HepG2 (cell line): ENCODE results near the gene MRPL54. TPM values are rescaled to one million over a fixed set of nuclear protein-coding genes. Genes with fewer than 3 reads are reported as not detected.
A peak's percentile ranks its signal among the peaks of the same experiment; 100 is the strongest.

Experiments
- ATAC-seq: fragments of 200-7000 bp; cut with Tn5 transposase; 3 replicates; pipeline ENCODE4 v1.9.1; 2020; ENCODE audit warnings: mild to moderate bottlenecking, moderate library complexity
- BruUV-seq: library from RNA; stranded (reverse); fragments of 400-500 nt; replicated peaks from 2 replicates; lab custom pipeline; 2021; lab: Mats Ljungman, UMichigan
- CTCF ChIA-PET: fragments of 300-600 bp; formaldehyde crosslinking; extraction: SDS; loops from one replicate; lab custom pipeline; 2021; ENCODE audit warnings: low total read pairs, inconsistent platforms, low intra/inter-chr PET ratio; lab: Yijun Ruan, JAX
- POLR2A ChIA-PET: fragments of 350-600 bp; sonication (Branson Sonifier 250); formaldehyde crosslinking; loops from one replicate; lab custom pipeline; 2020; ENCODE audit warnings: antibody characterized with exemption, inconsistent platforms; lab: Yijun Ruan, JAX
- DNase-seq: peaks from one replicate; pipeline ENCODE4 v3.0.0-alpha.2; 2015; ENCODE audit warnings: low spot score
- FAIRE-seq: peaks from 3 replicates; lab custom pipeline; 2011; peaks lifted over from hg19 to GRCh38; lab: Jason Lieb, UNC
- H2AFZ ChIP-seq: one replicate; pipeline ENCODE4 v1.6.1; 2011; ENCODE audit warnings: low read length, inconsistent platforms
- H3K27ac ChIP-seq: fragments of 300-600 bp; 3 replicates; pipeline ENCODE4 v1.8.0; 2011; ENCODE audit warnings: mixed run types, mild to moderate bottlenecking, mixed read lengths, low read length, inconsistent platforms; ENCODE audit not compliant: insufficient read depth; ENCODE audit errors: extremely low read length
- H3K27me3 ChIP-seq, 2 experiments: fragments of 200-600 bp in 1 of 2; 2 replicates in 1 of 2; 3 replicates in 1 of 2; pipeline versions ENCODE4 v1.6.0 to v1.8.0; 2011; ENCODE audit warnings: low read length in 2 of 2, mild to moderate bottlenecking in 2 of 2, moderate library complexity in 2 of 2, inconsistent platforms in 1 of 2; ENCODE audit not compliant: insufficient read depth in 2 of 2, control insufficient read depth in 1 of 2
- H3K36me3 ChIP-seq, 2 experiments: fragments of 200-600 bp in 1 of 2; replicated peaks in 1 of 2; 2 replicates in 1 of 2; 3 replicates in 1 of 2; pipeline versions ENCODE4 v1.5.1 to v1.8.0; 2011; ENCODE audit warnings: low read length in 2 of 2, inconsistent platforms in 1 of 2; ENCODE audit not compliant: insufficient read depth in 2 of 2, control insufficient read depth in 1 of 2
- H3K4me1 ChIP-seq: 2 replicates; pipeline ENCODE4 v1.5.1; 2012; ENCODE audit warnings: low read length, inconsistent platforms; ENCODE audit not compliant: insufficient read depth
- H3K4me2 ChIP-seq: 2 replicates; pipeline ENCODE4 v1.6.0; 2011; ENCODE audit warnings: low read depth, low read length, inconsistent platforms
- H3K4me3 ChIP-seq, 3 experiments: fragments of 200-600 bp in 1 of 3; sonication (generic), shearing (Covaris generic) in 1 of 3; replicated peaks in 1 of 3; 2 replicates each; pipeline ENCODE4 v1.5.1; 2011 to 2016; ENCODE audit warnings: low read length in 3 of 3, inconsistent platforms in 2 of 3, low read depth in 2 of 3, mild to moderate bottlenecking in 2 of 3, control low read depth in 1 of 3, mixed read lengths in 1 of 3; ENCODE audit not compliant: insufficient read depth in 1 of 3
- H3K79me2 ChIP-seq: one replicate; pipeline ENCODE4 v1.6.1; 2011; ENCODE audit warnings: low read length, inconsistent platforms; ENCODE audit not compliant: insufficient read depth
- H3K9ac ChIP-seq: 2 replicates; pipeline ENCODE4 v1.6.0; 2011; ENCODE audit warnings: mild to moderate bottlenecking, low read depth, low read length, inconsistent platforms; ENCODE audit not compliant: insufficient read depth
- H3K9me3 ChIP-seq: 2 replicates; pipeline ENCODE4 v1.5.1; 2012; ENCODE audit warnings: mild to moderate bottlenecking, low read length
- H4K20me1 ChIP-seq: 2 replicates; pipeline ENCODE4 v1.6.0; 2011; ENCODE audit warnings: inconsistent platforms, mild to moderate bottlenecking, low read length, moderate library complexity; ENCODE audit not compliant: insufficient read depth
- FOSL2 ChIP-seq: sonication (generic); formaldehyde crosslinking; IDR thresholded peaks from 2 replicates; pipeline ENCODE4 v1.4.0; 2020; ENCODE audit warnings: missing genetic modification reagents
- GATAD2A ChIP-seq: IDR thresholded peaks from 2 replicates; pipeline ENCODE4 v1.6.1; 2016
- HES4 ChIP-seq: sonication (generic); formaldehyde crosslinking; IDR thresholded peaks from 2 replicates; pipeline ENCODE4 v1.9.0; 2021; ENCODE audit warnings: mild to moderate bottlenecking, missing genetic modification reagents, borderline replicate concordance
- MAZ ChIP-seq, 2 experiments: sonication (generic) in 1 of 2; formaldehyde crosslinking in 1 of 2; IDR thresholded peaks; 2 replicates each; pipeline versions ENCODE4 v1.5.0 to v1.6.1; 2012 to 2020; ENCODE audit warnings: low read depth in 2 of 2, mild to moderate bottlenecking in 2 of 2, borderline replicate concordance in 1 of 2, improper control_type of control experiment in 1 of 2, low read length in 1 of 2, missing genetic modification reagents in 1 of 2, moderate library complexity in 1 of 2
- NCOR1 ChIP-seq: fragments of 200-600 bp; sonication (generic); IDR thresholded peaks from 2 replicates; pipeline ENCODE4 v1.7.0; 2017; ENCODE audit warnings: antibody characterized with exemption, low read length, borderline replicate concordance
- NONO ChIP-seq, 2 experiments: fragments of 450-650 bp in 1 of 2; sonication (generic) in 1 of 2; formaldehyde crosslinking in 1 of 2; IDR thresholded peaks in 1 of 2; conservative IDR thresholded peaks in 1 of 2; 2 replicates each; pipeline versions ENCODE4 v1.6.1 to v1.8.0; 2017 to 2022; ENCODE audit warnings: mild to moderate bottlenecking in 1 of 2, missing genetic modification reagents in 1 of 2, moderate library complexity in 1 of 2
- NPAS2 ChIP-seq: sonication (generic); formaldehyde crosslinking; IDR thresholded peaks from 2 replicates; pipeline ENCODE4 v1.8.0; 2022; ENCODE audit warnings: mild to moderate bottlenecking, missing genetic modification reagents, borderline replicate concordance
- PHF20 ChIP-seq: sonication (generic); formaldehyde crosslinking; IDR thresholded peaks from 2 replicates; pipeline ENCODE4 v1.5.0; 2020; ENCODE audit warnings: mild to moderate bottlenecking, missing genetic modification reagents
- REPIN1 ChIP-seq: sonication (generic); formaldehyde crosslinking; IDR thresholded peaks from 2 replicates; pipeline ENCODE4 v1.8.0; 2022; ENCODE audit warnings: missing genetic modification reagents, low read depth, mild to moderate bottlenecking, borderline replicate concordance
- SMAD9 ChIP-seq: sonication (generic); formaldehyde crosslinking; IDR thresholded peaks from 2 replicates; pipeline ENCODE4 v1.5.1; 2020; ENCODE audit warnings: mild to moderate bottlenecking, missing genetic modification reagents
- SNAPC4 ChIP-seq: sonication (generic); formaldehyde crosslinking; IDR thresholded peaks from 2 replicates; pipeline ENCODE4 v1.4.0; 2020; ENCODE audit warnings: mild to moderate bottlenecking, missing genetic modification reagents
- SRY ChIP-seq: sonication (generic); formaldehyde crosslinking; IDR thresholded peaks from 2 replicates; pipeline ENCODE4 v1.8.0; 2022; ENCODE audit warnings: mild to moderate bottlenecking, missing genetic modification reagents
- TBX3 ChIP-seq: fragments of 450-650 bp; IDR thresholded peaks from 2 replicates; pipeline ENCODE4 v1.6.1; 2017; ENCODE audit warnings: antibody characterized with exemption, mild to moderate bottlenecking, inconsistent platforms, borderline replicate concordance
- YY1 ChIP-seq: IDR thresholded peaks from 2 replicates; pipeline ENCODE4 v1.6.1; 2011; ENCODE audit warnings: low read length, low read depth, moderate library complexity, mild to moderate bottlenecking; ENCODE audit not compliant: insufficient read depth, insufficient replicate concordance
- ZNF225 ChIP-seq: sonication (generic); formaldehyde crosslinking; IDR thresholded peaks from 2 replicates; pipeline ENCODE4 v1.4.0; 2020; ENCODE audit warnings: mild to moderate bottlenecking, missing genetic modification reagents
- ZNF329 ChIP-seq: sonication (generic); formaldehyde crosslinking; IDR thresholded peaks from 2 replicates; pipeline ENCODE4 v1.9.0; 2021; ENCODE audit warnings: low read depth, mild to moderate bottlenecking, missing genetic modification reagents
- ZNF44 ChIP-seq: sonication (generic); formaldehyde crosslinking; IDR thresholded peaks from 2 replicates; pipeline ENCODE4 v1.5.1; 2020; ENCODE audit warnings: mild to moderate bottlenecking, missing genetic modification reagents
- ZNF792 ChIP-seq: IDR thresholded peaks from 2 replicates; pipeline ENCODE4 v1.6.1; 2016
- WGBS: methylation state at CpG from one replicate; pipeline ENCODE4 v1.1.6; 2017; ENCODE audit warnings: low lambda C conversion rate; 5-methylcytosine and 5-hydroxymethylcytosine counted together
- in situ Hi-C: cut with HindIII; loops from 2 replicates; pipeline ENCODE4 v1.10.0; 2017; ENCODE audit warnings: low pct_unique_long_range_greater_than_20kb; ENCODE audit not compliant: extremely low pct_ligation_motif_present
- intact Hi-C: fragments of 100-400 bp; cut with micrococcal nuclease; formaldehyde crosslinking; loops from one replicate; pipeline ENCODE4 v1.10.0; 2022; ENCODE audit not compliant: unreplicated experiment
- polyA plus RNA-seq, 8 experiments: library from polyadenylated mRNA; depleted of rRNA in 3 of 8; stranded (reverse) in 7 of 8; unstranded in 1 of 8; fragments of >200 nt; fragmentation: Illumina TruSeq in 4 of 8; extraction: Trizol in 4 of 8; gene quantifications; 2 replicates each; pipeline versions ENCODE4 v1.2.1 to v1.2.3, GENCODE V29; 2011 to 2016; ENCODE audit warnings: low read depth in 4 of 8, missing spikeins in 1 of 8, mixed read lengths in 1 of 8; ENCODE audit not compliant: insufficient read depth in 1 of 8
- total RNA-seq, 5 experiments: library from RNA; depleted of rRNA; stranded (reverse); fragments of >200 nt; fragmentation: Illumina TruSeq; extraction: Trizol; gene quantifications; 2 replicates each; pipeline ENCODE4 v1.2.3, GENCODE V29; 2016; ENCODE audit warnings: low read depth in 1 of 5

MRPL54 gene
- total and polyA plus RNA-seq, 2 of the 13 experiments (the other 11 are each of a cell fraction or from before 2014, with no cell fraction given), result 36.8 to 66.9 TPM

DNA sequence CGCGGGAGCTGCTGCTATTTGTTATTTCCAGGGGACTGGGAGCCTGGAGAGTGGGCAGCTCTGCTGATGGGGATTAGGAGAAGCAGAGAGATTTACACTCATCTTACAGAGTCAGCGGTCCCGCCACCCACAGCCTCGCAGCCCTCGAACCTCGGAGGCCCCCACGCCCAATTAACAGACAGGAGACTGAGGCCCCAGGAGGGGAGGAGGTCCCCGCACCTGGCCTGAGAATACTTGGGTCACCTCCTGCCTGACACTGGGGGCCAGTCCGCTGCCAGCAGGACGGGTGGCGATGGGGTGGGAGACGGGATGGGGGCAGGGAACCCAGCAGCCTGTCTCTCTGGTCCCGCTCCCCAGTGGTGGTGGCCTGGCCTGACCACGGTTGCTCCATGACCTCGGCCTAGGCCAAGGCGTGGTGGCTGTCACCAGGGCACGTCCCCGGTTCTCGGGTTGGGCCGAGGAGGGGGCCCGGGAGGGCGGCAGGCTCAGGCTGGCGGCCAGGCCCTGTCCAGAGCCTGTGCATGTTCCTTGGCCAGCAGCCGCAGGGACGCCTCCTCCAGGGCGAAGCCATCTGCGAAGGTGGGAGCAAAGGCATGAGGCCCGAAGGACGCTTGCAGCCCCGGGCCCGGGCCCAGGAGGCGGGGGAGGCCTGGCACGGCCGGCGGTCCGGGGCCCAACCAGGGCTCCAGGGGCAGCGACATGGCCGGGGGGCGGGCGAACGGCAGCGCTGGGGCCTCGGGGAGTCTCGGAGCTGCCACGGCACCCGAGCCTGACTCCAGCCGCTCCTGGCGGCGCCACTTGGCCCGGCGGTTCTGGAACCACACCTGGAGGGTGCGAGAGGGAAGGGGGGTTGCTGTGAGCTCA, 7.9 kb downstream of the MRPL54 start:
- H3K79me2 ChIP-seq, result no peaks in the 10 kb centered on the region
- intact Hi-C loops, result no loop called here
- ATAC-seq, result peak; percentile 12; the same call in 2 of the 3 replicates

More for the DNA sequence above, 7.9 kb downstream of the MRPL54 start:
- FAIRE-seq (no peak), DNase-seq (no peak)
- in situ Hi-C loops, result no loop called here
- Histone ChIP-seq H3K27me3 (peaks cover 0 to 11% of the 10 kb centered on the region in 2 experiments; a peak in 2 of 5 replicates), H3K4me3 (no peak overlapping the region), H3K27ac (no peak overlapping the region), H3K9me3 (no peaks in the 10 kb centered on the region)
- no peak for TF ChIP-seq ZNF329 (CRISPR knock-in tag)
- no peak for TF ChIP-seq ZNF225 (CRISPR knock-in tag)
- TF ChIP-seq REPIN1 (CRISPR knock-in tag), result no peak
- no peak for TF ChIP-seq HES4
- TF ChIP-seq FOSL2 (CRISPR knock-in tag), result no peak
- no peak for TF ChIP-seq NCOR1
- no peak for TF ChIP-seq SMAD9
- TF ChIP-seq GATAD2A, result no peak
- no peak for TF ChIP-seq YY1
- TF ChIP-seq NPAS2 (CRISPR knock-in tag), result no peak
- TF ChIP-seq PHF20 (CRISPR knock-in tag), result no peak
- TF ChIP-seq TBX3, result no peak
- no peak for TF ChIP-seq MAZ (IDR thresholded peaks at IDR 0.05; ENCODE audit: borderline replicate concordance, low read depth, low read length)
- TF ChIP-seq MAZ (CRISPR knock-in tag; IDR thresholded peaks at IDR 0.05; ENCODE audit: low read depth), result no peak
- no peak for TF ChIP-seq NONO (IDR thresholded peaks at IDR 0.05)
- no peak for TF ChIP-seq NONO (CRISPR knock-in tag; conservative IDR thresholded peaks at IDR 0.05)
- TF ChIP-seq SRY (CRISPR knock-in tag), result no peak
- TF ChIP-seq ZNF792 (CRISPR knock-in tag), result no peak
- TF ChIP-seq ZNF44 (CRISPR knock-in tag), result no peak
- TF ChIP-seq SNAPC4, result no peak
- TF ChIP-seq, all 625 proteins: peak for 0
- Histone ChIP-seq H2AFZ (no peak overlapping the region), H3K4me1 (no peaks in the 10 kb centered on the region), H3K9ac (no peak overlapping the region), H3K36me3 (peaks cover 5 to 15% of the 10 kb centered on the region in 2 experiments; a peak in 2 of 5 replicates), H3K4me2 (no peak overlapping the region), H4K20me1 (no peaks in the 10 kb centered on the region)
- POLR2A ChIA-PET, result interaction anchor here (3.4 kb wide), 1 partner anchor 8 kb away, joined by 15 read pairs; the partner anchor contains the start of genes APBA3 and MRPL54
- WGBS, result 88% methylated on average over 4 of the region's 53 CpGs
- CTCF ChIA-PET, result no interaction called here
- no TSS peak for BruUV-seq
